HS-27A (cell line): ENCODE data around the gene KYAT1.
A peak's percentile ranks its signal among the peaks of the same experiment; 100 is the strongest.

Source experiments
- DNase-seq: peaks from one replicate; pipeline ENCODE4 v3.0.0-alpha.2; 2012; ENCODE audit warnings: low read depth, missing footprints

KYAT1 gene

DNA sequence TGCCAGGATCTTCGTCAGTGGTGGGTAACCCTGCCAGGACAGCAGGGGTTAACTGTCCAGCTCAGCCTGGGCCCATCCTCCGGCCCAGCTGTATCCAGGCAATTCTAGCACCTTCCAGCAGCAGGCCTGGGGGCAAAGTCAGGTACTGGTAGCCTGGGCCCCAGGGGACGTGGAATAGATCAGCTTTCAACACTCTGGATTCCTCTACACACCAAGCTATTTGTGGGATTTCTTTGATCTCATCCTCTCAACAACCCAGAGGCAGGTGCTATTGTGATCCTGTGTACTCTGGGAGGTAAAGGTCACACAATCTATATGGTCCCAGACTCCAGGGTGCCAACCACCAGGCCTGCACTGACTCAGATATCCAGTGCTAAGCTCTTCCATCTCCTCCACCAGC is 43.4 kb downstream of the KYAT1 start:
- no peak for DNase-seq

DNA sequence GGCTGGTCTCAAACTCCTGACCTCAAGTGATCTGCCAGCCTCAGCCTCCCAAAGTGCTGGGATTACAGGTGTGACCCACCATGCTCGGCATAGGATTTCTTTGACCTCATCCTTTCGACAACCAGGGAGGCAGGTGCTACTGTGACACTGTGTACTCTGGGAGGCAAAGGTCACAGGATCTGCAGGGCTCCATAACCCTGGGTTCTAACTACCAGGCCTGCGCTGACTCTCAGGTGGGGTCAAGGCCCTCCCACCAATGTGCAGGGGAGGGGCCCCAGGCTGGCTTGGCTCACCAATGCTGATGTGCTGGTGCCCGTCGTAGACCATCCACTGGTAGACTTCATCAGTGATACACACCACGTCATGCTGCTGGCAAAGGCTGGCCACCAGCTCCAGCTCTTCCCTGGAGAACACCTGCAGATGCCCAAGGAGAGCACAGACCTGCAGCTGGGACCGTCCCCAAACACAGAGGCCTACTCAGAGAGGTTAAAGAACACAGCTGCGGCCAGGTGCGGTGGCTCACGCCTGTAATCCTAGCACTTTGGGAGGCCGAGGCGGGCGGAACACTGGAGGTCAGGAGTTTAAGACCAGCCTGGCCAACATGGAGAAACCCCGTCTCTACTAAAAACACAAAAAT is 45.1 kb downstream of the KYAT1 start:
- no peak for DNase-seq

DNA sequence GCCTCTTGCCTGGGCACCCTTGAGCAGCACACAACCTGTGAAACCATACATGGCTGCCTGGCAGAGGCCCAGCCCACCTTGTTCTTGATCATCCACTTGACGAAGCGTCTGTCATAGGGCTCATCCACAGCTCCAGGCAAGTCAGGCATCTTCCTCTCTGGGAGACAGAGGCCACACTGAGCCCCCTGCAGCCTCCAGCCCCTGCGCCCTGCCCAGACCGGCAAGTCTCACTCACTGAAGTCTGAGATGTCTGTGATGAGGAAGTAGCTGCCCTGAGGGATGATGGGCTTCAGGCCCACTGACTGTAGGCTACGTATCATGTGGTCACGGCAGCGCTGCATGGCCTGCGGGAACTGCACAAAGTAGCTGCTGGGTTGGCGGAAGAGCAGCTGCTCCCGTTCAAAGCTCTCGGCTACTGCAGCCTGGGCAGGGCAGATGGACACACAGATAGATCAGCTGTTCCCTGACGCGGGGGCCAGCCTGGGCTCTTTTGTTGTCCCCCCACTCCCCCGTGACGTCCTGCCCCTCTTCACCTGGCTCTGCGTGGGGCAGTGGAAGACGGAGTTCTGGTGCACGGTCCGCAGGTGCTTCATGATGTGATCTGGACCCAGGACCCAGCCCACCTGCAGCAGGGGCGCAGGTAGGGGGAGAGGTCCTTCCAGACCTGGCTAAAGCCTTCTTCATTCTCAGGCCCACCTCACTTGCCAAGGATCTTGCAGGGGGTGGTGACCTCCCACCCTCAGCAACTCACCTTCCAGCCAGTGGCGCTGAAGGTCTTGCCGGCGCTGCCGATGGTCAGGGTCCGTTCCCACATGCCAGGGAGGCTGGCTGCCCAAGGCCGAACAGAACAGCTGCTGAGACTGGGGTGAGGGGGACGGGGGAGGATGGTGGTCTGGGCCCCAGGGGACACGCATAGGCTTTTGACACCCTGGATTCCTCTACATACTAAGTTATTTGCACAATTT is 46.2 kb downstream of the KYAT1 start:
- DNase-seq = no peak

DNA sequence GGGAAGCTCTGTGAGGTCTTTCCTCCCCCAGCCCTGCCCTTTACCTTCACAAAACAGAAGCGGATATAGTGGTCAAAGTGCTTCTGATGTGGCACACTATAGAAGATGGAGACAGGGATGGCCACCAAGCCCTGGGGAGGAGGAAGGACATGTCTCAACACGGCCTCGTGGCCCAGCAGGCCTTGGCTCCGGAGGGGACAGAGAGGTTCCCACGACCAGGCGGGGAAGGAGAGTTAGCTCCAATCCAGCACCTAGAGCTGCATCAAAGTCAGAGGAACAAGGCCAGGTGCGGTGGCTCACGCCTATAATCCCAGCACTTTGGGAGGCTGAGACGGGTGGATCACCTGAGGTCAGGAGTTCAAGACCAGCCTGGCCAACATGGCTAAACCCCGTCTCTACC is 48.1 kb downstream of the KYAT1 start:
- no peak for DNase-seq

DNA sequence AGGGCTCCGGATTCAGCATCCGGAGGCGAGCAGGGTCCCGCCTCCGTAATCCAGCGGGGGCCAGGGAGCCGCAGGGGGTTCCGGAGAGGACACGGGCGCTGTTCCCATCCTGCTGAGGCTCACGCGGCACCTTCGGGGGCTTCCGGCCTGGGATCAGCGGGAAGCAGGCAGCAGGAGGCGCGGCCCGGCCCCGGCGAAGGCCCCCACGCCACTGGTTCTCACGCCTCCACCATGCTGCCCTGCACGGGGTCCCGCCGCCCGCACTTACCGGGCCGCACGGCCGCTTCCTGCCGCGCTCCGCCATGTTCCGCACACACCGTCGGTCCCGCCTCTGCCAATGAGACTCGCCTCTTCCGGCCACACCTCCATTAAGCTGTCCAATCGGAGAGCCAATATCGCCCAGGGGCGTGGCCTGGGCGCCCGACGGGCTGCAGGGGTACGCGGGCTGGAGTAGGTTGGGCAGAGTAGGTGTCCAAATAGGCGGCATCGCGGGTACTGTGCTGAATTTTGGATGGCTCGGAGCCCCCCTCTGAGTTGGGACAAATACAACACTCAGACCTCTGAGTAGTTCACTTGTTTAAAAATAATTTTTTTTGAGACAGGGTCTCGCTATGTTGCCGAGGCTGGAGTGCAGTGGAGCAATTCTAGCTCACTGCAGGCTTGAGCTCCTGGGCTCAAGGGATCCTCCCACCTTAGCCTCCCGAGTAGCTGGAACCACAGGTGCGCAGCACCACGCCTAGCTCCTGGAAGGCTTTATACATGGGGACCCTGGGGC is 52.1 kb downstream of the KYAT1 start, which contains the start of gene SPOUT1:
Gene SPOUT1 (minus strand): TSS at position 318 of the 775 bp plus-strand sequence. CDS start 14 bp downstream, at position 304.
- DNase-seq = peak; percentile 86

DNA sequence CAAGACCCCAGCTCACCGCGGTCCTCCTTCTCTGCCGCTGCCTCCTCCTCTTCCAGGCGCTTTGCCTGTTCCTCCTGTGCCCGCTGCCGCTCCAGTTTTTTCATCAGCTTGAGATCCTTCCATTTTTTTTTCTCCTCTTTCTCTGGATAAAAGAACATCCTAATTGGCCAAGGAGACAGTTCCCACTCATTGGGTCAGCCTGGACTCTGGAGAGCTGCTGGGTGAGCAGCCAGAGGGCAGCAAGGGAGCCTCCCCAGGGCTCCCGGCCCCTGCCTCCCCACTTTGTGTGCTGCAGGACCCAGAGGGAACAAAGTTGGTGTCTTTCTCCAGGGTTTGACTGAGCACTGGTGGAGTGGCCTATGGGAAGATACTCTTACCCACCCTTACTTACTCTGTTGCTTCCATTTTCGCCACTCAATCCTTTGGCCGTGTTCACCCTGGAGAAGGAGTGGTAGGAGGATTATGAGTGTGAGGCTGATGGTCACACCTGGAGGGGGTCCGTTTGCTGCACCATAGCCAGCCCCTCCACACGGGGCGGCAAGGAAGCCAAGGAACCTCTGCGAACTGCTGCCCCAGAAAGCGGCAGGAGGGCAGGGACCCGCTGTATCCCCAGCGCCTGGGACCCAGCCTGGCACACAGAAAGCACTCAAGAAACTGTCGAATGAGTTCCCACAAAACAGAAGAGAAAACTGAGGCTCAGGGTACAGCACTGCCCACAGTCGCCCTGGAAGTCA is 52.9 kb downstream of the KYAT1 start:
- DNase-seq = no peak

DNA sequence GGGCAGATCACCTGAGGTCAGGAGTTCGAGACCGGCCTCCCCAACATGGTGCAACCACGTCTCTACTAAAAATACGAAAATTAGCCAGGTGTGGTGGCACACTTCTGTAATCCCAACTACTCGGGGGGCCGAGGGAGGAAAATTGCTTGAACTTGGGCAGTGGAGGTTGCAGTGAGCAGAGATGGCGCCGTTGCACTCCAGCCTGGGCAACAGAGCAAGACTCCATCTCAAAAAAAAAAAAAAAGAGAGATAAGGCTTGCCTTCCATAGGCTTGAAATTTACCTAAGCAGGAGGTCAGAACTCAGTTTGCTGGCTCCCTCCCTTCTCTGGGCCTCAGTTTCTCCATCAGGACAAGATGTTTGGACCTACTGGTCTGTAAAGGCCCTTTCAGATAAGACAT is 53.5 kb downstream of the KYAT1 start:
- no peak for DNase-seq

DNA sequence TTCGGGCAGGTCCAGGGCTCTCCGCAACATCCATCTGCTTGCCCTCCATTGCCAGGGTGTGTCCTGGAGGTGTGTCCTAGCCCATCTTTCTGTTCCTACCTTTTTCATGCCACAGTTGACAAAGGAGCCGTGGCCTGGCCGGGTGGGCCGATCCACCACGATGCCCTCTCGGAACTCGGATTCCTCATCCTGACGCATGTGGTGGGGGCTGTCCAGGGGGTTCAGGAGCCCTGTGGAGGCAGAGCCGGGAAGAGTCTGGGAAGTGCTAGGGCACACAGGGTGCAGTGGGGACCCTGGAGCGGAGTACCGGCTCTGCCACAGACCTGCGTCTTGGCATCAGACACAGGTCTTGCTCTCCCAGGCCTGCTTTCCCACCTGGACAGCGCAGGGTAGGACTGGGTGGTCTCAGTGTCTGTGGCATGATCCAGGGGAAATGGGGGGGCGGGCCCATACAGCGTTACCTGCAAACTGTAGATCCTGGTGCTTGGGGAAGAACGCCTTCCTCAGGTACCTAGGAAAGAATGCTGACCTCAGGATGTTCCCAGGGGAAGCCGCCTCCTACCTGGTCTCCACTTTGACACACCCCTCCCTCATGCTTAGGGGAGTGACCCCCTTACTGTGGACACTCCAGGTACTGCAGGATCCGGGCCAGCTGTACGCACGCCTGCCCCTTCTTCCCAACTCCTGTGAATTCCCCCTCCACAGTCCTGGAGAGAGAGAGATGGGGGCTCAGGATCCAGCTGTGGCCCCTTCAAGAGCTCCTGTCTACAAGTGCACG is 55.6 kb downstream of the KYAT1 start:
- DNase-seq = no peak

DNA sequence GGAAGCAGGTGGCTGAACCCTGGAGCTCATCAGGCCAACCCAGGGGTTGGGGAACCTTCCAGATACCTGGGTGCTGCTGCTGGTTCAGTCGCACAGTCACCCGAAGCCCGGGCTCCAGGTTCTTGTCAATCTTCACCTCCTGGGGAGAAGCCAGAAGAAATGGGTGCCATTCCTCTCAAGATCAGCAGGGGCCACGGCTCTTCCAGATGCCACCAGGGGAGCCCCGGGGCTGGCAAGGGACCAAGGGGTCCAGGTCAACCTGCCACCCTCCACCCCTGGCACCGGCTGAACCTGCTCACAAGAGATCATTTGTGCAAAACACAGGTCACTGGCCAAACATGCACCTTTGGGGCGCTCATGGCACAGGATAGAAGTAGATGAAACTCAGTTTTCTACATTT is 56.8 kb downstream of the KYAT1 start:
- DNase-seq = no peak

DNA sequence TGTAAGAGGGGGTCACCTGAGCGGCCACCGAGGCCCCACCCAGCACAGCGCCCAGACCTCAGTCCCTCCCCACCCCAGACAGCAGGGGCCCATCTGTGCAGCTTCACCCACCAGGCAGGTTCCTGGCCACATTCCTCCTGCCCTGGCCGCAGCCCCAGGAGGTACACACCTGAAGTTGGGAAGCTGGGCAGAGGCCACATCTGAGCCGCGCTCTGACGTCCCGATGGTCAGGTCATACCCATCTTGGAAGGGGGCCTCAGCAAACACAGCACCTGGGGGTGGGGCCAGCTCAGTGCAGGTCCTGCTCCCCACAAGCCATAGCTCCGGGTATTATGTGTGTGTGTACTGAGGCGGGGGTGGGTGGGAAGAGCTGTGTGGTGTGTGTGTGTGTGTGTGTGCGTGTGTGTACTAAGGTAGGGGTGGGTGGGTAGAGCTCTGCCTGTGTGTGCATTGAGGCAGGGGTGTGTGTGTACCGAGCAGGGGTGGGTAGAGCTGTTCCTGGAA is 57.8 kb downstream of the KYAT1 start:
- no peak for DNase-seq

DNA sequence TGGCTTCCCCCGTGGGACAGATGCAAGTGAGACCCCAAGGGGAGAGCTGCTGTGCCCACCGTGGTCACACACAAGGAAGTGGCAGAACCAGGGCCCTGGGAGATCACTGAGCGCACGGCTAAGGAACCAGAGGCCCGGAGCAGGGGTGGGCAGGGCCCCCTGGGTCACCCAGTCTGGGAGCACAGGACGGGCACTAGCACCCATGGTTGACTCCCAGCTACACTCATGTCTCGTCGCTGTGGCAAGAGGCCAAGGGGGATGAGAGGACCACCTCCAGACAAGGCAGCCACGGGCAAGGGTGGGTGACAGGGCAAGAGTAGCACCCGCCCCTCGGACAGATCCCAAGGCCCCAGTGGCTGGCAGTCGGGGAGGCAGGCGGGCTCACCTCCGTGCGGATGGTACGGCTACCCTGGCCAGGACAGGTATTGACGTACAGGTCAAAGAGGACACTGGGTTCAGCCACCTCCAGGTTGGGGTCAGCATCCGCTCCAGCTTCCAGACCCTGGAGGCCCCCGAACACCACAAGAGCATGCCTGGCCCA is 58.3 kb downstream of the KYAT1 start:
- DNase-seq = no peak

DNA sequence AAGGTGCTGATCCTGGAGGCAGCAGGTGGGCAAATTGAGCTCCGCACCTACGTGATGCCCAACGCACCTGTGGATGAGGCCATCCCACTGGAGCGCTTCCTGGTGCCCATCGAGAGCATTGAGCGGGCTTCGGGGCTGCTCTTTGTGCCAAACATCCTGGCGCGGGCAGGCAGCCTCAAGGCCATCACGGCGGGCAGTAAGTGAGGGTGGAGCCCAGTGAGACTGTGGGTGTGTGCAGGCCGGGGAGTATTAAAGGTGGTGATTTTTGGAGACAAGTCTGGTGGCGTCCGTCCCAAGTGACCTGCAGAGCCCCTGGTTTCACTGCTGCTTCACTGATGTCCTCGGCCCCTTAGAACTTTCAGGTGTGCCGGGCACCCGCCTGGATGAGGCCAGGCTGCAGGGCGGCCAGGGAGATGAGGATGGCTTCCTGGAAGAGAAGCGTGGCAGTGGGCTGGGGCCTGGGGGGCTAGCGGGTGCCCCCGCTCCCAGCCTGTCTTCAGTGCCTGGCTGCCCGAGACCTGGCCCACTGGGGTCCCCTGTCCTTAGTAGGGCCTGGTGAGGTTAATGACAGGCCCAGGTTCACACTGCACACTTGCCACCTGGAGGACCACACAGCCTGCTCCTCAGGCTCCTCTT is 59.2 kb downstream of the KYAT1 start:
- DNase-seq = no peak

DNA sequence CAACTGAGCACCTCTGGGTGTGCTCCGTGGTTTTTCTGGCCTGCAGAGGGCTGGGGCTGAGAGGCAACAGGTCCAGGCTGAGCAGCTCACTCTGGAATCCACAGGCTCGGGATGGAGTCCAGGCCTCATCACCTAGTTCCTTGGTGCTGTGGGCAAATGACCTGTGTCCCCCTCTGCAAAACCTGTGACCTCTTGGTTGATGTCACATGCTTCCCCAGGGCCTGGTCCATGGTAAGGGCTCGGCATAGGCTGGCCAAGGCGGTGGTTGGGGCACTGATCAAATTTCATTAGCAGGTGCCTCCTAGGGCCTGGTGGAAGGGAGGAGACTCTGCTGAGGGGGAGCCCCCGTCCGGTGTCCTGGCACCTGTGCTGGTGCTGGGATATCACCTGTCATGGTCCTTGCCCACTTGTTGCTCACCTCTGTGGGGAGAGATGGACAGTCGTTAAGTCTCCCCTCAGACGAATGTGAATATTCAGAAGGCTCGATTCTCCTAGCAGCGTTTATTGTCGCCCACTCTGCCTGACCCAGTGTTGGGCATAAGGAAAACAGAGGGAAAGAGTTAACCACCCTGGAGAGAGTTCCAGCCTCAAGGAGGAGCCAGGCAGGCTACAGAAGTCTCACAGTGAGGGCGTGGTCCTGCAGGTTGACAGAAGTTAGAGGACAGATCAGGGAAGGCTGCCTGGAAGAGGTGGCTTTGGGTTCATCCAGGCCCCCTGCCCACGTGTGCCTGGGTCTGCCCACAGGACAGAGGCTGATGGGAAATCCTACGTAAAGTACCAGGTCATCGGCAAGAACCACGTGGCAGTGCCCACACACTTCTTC is 60.0 kb downstream of the KYAT1 start:
- DNase-seq = no peak

DNA sequence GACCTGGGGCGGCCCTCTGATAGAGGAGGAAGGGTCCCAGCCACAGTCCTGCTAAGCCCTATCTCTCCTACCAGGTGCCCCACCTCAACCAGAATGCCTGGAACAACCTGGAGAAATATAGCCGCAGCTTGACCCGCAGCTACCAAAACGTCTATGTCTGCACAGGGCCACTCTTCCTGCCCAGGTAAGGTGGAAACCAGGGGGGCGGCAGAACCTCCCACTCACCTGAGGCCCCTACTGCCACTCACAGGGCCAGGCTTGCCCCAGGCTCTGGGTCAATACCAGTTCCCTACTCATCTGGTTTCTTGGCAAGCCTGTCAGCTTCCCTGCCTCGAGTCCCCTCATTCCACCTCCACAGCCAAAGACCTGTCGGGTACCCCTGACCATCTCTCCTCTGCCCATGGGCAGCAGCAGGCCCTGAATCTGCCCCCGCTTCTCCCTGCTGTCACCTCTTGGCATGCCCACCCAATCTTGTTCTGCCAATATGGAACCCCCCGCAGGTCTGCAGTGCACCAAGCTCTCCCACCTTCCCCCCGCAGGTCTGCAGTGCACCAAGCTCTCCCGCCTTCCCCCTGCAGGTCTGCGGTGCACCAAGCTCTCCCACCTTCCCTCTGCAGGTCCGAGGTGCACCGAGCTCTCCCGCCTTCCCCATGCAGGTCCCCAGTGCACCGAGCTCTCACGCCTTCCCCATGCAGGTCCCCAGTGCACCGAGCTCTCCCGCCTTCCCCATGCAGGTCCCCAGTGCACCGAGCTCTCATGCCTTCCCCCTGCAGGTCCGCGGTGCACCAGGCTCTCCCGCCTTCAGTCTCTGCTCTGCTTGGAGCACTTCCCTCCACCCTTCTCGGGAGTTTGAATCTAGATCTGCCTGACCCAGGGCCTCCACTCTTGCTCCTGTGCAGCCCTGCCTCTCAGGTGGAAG is 60.8 kb downstream of the KYAT1 start:
- DNase-seq = no peak

DNA sequence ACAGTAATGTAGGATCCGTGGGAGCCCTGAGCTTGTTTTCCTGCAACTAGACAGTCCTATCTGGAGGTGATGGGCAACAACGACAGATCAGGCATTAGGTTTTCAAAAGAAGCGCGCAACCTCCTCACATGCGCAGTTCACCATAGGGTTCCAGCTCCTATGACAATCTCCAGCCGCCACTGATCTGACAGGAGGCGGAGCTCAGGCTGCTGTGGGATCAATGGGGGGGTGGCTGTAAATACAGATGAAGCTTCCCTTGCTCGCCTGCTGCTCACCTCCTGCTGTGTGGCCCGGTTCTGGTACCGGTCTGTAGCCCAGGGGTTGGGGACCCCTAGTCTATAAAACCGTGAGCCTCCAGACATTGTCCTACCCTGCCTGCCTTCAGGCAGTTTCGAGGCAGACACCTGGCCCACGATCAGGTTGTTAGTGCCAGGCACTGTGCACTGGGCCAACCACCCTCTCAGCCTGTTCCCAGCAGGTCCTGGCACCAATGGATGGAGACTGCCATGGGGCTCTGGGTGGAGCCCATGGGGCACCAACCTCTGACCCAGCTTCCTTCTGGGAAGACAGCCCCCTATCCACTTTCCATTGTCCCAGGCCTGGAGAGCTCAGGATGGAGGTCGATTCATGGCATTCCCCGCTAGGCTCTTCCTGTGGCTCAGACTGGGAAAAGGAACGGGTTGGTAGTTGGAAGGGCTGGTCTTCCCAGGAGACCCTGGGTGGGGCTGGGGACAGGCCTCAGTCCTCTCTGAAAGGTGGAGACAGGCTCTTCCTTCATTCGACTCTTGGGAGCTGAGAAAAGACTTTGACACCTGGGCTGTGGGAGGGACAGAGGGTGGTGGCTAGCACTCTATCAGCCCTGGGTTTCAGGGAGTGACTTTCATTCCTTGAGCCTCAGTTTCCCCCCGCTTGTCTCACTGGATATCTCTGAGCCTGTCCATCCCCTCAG is 61.8 kb downstream of the KYAT1 start:
- no peak for DNase-seq

DNA sequence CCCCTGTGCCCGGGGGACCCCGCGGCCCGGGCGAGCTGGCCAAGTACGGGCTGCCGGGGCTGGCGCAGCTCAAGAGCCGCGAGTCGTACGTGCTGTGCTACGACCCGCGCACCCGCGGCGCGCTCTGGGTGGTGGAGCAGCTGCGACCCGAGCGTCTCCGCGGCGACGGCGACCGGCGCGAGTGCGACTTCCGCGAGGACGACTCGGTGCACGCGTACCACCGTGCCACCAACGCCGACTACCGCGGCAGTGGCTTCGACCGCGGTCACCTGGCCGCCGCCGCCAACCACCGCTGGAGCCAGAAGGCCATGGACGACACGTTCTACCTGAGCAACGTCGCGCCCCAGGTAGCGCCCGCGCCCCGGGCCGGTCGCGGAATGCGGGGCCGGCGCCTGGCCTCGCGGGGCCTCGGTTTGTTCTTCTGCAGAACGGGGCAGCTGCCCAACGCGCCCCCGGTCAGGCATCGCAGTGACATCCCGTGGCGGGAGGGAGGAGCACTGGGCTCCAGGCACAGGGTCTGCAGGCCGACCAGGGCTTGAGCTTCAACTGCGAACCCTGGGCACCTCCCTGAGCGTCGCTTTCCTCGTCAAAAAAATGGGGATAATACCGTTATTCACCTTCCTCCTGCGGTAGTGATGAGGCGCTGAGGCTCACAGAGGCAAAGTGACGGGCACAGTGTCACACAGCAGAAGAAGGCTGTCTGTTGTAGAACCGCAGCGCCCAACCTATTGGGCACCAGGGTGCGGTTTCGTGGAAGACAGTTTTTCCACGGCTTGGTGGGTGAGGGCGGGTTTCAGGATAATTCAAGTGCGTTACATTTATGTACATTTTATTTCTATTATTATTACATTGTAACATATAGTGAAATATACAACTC is 62.7 kb downstream of the KYAT1 start:
- DNase-seq = no peak
